ENCODE data around the gene RIC3. TPM values are rescaled to one million over a fixed set of nuclear protein-coding genes. Genes with fewer than 3 reads are reported as not detected.

Gene RIC3
- total RNA-seq, 4 donors from 2014 or later, result 2.7 to 14.1 (median 8.1) TPM

DNA sequence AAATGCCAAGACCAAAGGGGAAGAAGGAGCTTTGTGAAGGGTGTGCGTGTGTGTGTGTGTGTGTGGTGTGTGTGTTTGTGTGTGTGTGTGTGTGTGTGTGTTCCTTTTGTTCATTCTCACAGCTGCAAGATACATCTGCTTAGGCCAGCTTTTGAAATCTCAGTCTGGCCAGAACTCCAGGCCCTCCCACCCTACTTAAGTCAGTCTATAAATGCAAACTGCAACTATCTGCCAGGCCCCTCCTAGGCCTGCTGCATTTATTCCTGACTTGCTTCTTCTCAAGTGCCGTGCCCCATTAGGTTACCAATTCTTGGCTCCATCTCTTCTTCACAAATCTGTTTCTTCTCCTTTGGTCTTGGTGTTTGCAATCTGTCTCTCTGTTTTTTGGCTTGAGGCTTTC is 21.6 kb upstream of the RIC3 start:
- DNase-seq, result no peak
- Histone ChIP-seq H3K4me3 (no peak overlapping the region), H3K27ac (no peak overlapping the region), H3K4me1 (peaks cover 0 to 5% (median 0%) of the 10 kb centered on the region in 3 donors), H3K27me3 (peaks cover 0 to 26% (median 0%) of the 10 kb centered on the region in 4 donors), H3K9me3 (no peaks in the 10 kb centered on the region), H3K36me3 (no peaks in the 10 kb centered on the region)
- TF ChIP-seq, protein P1, sequence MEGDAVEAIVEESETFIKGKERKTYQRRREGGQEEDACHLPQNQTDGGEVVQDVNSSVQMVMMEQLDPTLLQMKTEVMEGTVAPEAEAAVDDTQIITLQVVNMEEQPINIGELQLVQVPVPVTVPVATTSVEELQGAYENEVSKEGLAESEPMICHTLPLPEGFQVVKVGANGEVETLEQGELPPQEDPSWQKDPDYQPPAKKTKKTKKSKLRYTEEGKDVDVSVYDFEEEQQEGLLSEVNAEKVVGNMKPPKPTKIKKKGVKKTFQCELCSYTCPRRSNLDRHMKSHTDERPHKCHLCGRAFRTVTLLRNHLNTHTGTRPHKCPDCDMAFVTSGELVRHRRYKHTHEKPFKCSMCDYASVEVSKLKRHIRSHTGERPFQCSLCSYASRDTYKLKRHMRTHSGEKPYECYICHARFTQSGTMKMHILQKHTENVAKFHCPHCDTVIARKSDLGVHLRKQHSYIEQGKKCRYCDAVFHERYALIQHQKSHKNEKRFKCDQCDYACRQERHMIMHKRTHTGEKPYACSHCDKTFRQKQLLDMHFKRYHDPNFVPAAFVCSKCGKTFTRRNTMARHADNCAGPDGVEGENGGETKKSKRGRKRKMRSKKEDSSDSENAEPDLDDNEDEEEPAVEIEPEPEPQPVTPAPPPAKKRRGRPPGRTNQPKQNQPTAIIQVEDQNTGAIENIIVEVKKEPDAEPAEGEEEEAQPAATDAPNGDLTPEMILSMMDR (IDR thresholded peaks at IDR 0.05), result no peak
- TF ChIP-seq POLR2A (IDR thresholded peaks at IDR 0.05), result no peak
- WGBS, 2 donors, result 34 to 50% methylated on average over 2 of the region's 2 CpGs
- intact Hi-C loops (cut with DNase I), result no loop called here

DNA sequence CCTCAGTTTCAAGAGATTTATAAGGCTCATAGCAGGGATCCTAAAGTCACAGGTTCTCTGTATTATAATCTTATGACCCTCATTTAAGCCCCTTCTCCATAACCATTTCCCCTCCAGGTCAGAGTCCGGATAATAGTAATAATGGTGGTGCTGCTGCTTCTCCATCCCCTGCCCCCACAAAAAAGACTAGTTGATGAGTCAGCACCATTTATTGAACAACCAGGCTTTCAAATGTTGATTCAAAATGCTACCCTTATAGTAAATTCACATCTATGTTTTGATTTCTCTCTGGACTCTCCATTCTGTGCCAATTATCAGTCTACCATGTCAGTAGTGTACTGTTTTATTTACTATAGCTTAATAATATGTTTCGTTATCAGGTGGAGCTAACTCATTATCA is 17.6 kb upstream of the RIC3 start:
- no peaks in the 10 kb centered on the region for H3K4me1 ChIP-seq

DNA sequence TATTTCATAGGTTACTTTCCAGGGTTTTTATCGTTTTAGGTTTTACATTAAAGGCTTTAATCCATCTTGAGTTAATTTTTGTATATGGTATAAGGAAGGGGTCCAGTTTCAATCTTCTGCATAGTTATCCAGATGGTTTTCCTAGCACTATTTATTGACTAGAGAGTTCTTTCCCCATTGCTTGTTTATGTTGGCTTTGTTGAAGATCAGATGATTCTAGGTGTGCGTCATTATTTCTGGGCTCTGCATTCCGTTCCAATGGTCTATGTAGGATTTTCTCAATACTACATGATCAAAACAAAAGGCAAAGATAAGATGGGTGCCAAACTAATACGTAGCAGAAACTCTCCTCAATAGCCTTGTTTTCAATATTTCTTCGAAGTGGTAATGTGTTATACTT is 14.3 kb upstream of the RIC3 start:
- Histone ChIP-seq H3K27ac (no peak overlapping the region), H3K27me3 (peaks cover 0 to 18% (median 0%) of the 10 kb centered on the region in 4 donors), H3K4me1 (no peaks in the 10 kb centered on the region), H3K36me3 (no peaks in the 10 kb centered on the region), H3K4me3 (no peak overlapping the region), H3K9me3 (no peaks in the 10 kb centered on the region)
- TF ChIP-seq, protein P1 (IDR thresholded peaks at IDR 0.05), result no peak
- TF ChIP-seq POLR2A (IDR thresholded peaks at IDR 0.05), result no peak
- DNase-seq, result no peak
- intact Hi-C loops (cut with DNase I), result no loop called here
- WGBS, 2 donors, result 68 to 69% methylated on average over 5 of the region's 5 CpGs

More for the DNA sequence above, 17.6 kb upstream of the RIC3 start:
- no peaks in the 10 kb centered on the region for H3K27me3 ChIP-seq
- no peak overlapping the region for H3K4me3 ChIP-seq
- no peaks in the 10 kb centered on the region for H3K9me3 ChIP-seq
- no peak overlapping the region for H3K27ac ChIP-seq
- intact Hi-C loops (cut with DNase I), result no loop called here
- no peak for TF ChIP-seq POLR2A (IDR thresholded peaks at IDR 0.05)
- TF ChIP-seq, protein P1 (IDR thresholded peaks at IDR 0.05), result no peak
- no peak for DNase-seq
- no peaks in the 10 kb centered on the region for H3K36me3 ChIP-seq
- 67 to 95% methylated on average over 2 of the region's 2 CpGs for WGBS, 2 donors

DNA sequence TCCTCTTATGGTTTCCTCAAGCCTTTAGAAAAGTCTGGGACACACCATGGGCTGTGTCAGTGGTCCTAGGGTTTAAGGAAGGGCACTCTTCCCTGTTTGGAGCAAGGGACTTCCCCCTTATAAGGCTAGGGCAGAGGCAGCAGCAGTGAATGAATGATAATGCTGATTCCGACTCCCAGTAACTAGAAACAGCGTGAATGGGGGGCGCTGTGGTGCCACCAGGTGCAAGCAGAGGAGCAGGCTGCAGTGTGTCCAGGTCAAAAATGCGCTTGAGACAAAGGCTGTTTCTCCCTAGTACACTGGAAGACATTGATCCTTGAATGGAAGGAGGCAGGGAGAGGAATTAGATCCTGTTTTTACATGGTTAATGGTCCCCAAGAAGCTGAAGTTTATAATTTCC is 11.6 kb upstream of the RIC3 start:
- Histone ChIP-seq H3K4me1 (no peaks in the 10 kb centered on the region), H3K9me3 (no peaks in the 10 kb centered on the region), H3K27me3 (peaks cover 0 to 20% (median 0%) of the 10 kb centered on the region in 4 donors), H3K27ac (no peak overlapping the region), H3K36me3 (no peaks in the 10 kb centered on the region), H3K4me3 (no peak overlapping the region)
- TF ChIP-seq POLR2A (IDR thresholded peaks at IDR 0.05), result no peak
- TF ChIP-seq, protein P1 (IDR thresholded peaks at IDR 0.05), result no peak
- intact Hi-C loops (cut with DNase I), result no loop called here
- WGBS, 2 donors, result 48 to 60% methylated on average over 4 of the region's 4 CpGs
- no peak for DNase-seq

DNA sequence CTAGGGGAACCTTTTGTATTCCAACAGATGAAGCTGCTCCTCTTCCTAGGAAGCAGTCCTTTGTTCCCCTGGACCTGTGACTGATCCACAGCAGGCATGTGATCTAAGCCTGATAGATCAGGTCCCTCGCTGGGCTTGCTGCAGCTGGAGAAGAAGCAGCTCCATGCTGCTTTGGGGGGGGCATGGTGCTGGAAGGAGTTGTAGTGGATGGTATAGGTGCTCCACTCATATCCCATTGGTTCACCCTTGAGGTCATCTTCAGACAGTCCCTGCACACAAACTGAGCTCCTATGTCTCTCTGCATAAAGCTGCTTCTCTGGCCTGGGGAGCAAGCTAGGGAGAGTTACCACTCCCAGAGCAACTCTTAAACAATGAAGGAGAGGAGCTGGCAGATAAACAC is 9.5 kb upstream of the RIC3 start:
- no peak for TF ChIP-seq POLR2A (IDR thresholded peaks at IDR 0.05)
- TF ChIP-seq, protein P1 (IDR thresholded peaks at IDR 0.05), result no peak
- 57 to 83% methylated on average over 1 of the region's 1 CpG for WGBS, 2 donors
- Histone ChIP-seq H3K9me3 (no peaks in the 10 kb centered on the region), H3K4me3 (no peak overlapping the region), H3K4me1 (no peaks in the 10 kb centered on the region), H3K27me3 (peaks cover 0 to 25% (median 0%) of the 10 kb centered on the region in 4 donors), H3K36me3 (no peaks in the 10 kb centered on the region), H3K27ac (no peak overlapping the region)
- intact Hi-C loops (cut with DNase I), result no loop called here
- no peak for DNase-seq

Data from esophagus squamous epithelium (tissue), 5 donors.